Activated naive CD8-positive, alpha-beta T cell (primary cell): Measurements from ENCODE around the gene C2CD4C.
"Not testable (repeated sequence)": the region's sequence is repeated elsewhere in the genome, so short reads cannot be mapped to it uniquely, and the experiment has no call there.

Experiments used
- H3K27ac Mint-ChIP-seq: one replicate; pipeline ENCODE4 v1.8.0; 2021; ENCODE audit warnings: mixed read lengths
- H3K27me3 Mint-ChIP-seq: one replicate; pipeline ENCODE4 v1.8.0; 2021; ENCODE audit warnings: mixed read lengths
- H3K36me3 Mint-ChIP-seq: one replicate; pipeline ENCODE4 v1.8.0; 2021; ENCODE audit warnings: mixed read lengths
- H3K4me1 Mint-ChIP-seq: one replicate; pipeline ENCODE4 v1.8.0; 2021; ENCODE audit warnings: low read depth, mixed read lengths
- H3K4me3 Mint-ChIP-seq: one replicate; pipeline ENCODE4 v1.8.0; 2021; ENCODE audit warnings: mild to moderate bottlenecking, mixed read lengths
- H3K9me3 Mint-ChIP-seq: one replicate; pipeline ENCODE4 v1.8.0; 2021; ENCODE audit warnings: low read depth, mixed read lengths

The C2CD4C gene

GRCh38 chr19:388691-389090 lies 20.3 kb downstream of the C2CD4C start:
- Mint-ChIP-seq H3K4me1 (peaks cover 10% of the 10 kb centered on the region), H3K4me3 (no peak overlapping the region), H3K27ac (no peak overlapping the region), H3K36me3 (no peaks in the 10 kb centered on the region), H3K9me3 (no peaks in the 10 kb centered on the region), H3K27me3 (peaks cover 19% of the 10 kb centered on the region)

- Mint-ChIP-seq H3K27me3 (peaks cover 22% of the 10 kb centered on the region), H3K36me3 (no peaks in the 10 kb centered on the region), H3K4me1 (peaks cover 18% of the 10 kb centered on the region), H3K4me3 (no peak overlapping the region), H3K27ac (no peak overlapping the region), H3K9me3 (no peaks in the 10 kb centered on the region)
Observed at GRCh38 chr19:387777-388176, 21.2 kb downstream of the C2CD4C start.

- H3K27me3 Mint-ChIP-seq: peaks cover 24% of the 10 kb centered on the region
- not testable (repeated sequence) for H3K4me3 Mint-ChIP-seq, H3K9me3 Mint-ChIP-seq, H3K27ac Mint-ChIP-seq, H3K36me3 Mint-ChIP-seq
- H3K4me1 Mint-ChIP-seq: peaks cover 22% of the 10 kb centered on the region
Observed at GRCh38 chr19:386632-387301, 22.2 kb downstream of the C2CD4C start.

- not testable (repeated sequence) for H3K36me3 Mint-ChIP-seq, H3K4me3 Mint-ChIP-seq, H3K27ac Mint-ChIP-seq, H3K9me3 Mint-ChIP-seq
- peaks cover 24% of the 10 kb centered on the region for H3K27me3 Mint-ChIP-seq
- H3K4me1 Mint-ChIP-seq: peaks cover 22% of the 10 kb centered on the region
Observed at GRCh38 chr19:386189-386588, 22.8 kb downstream of the C2CD4C start.

- H3K36me3 Mint-ChIP-seq: no peaks in the 10 kb centered on the region
- H3K4me1 Mint-ChIP-seq: peaks cover 22% of the 10 kb centered on the region
- H3K9me3 Mint-ChIP-seq: no peaks in the 10 kb centered on the region
- H3K4me3 Mint-ChIP-seq: no peak overlapping the region
- no peak overlapping the region for H3K27ac Mint-ChIP-seq
- peaks cover 24% of the 10 kb centered on the region for H3K27me3 Mint-ChIP-seq
Observed at GRCh38 chr19:384799-385169, 24.2 kb downstream of the C2CD4C start.

- Mint-ChIP-seq H3K4me3 (no peak overlapping the region), H3K4me1 (peaks cover 22% of the 10 kb centered on the region), H3K27ac (no peak overlapping the region), H3K9me3 (no peaks in the 10 kb centered on the region), H3K36me3 (no peaks in the 10 kb centered on the region), H3K27me3 (peaks cover 24% of the 10 kb centered on the region)
Observed at GRCh38 chr19:383922-384798, 24.8 kb downstream of the C2CD4C start.

GRCh38 chr19:383040-383439 lies 25.9 kb downstream of the C2CD4C start:
- Mint-ChIP-seq H3K4me1 (peaks cover 22% of the 10 kb centered on the region), H3K36me3 (no peaks in the 10 kb centered on the region), H3K9me3 (no peaks in the 10 kb centered on the region), H3K27ac (peak overlapping the region; percentile 64), H3K27me3 (peaks cover 23% of the 10 kb centered on the region), H3K4me3 (peak overlapping the region; percentile 46)

- peaks cover 25% of the 10 kb centered on the region for H3K4me1 Mint-ChIP-seq
Observed at GRCh38 chr19:382578-382977, 26.4 kb downstream of the C2CD4C start.

GRCh38 chr19:381901-382300 lies 27.0 kb downstream of the C2CD4C start:
- Mint-ChIP-seq H3K27me3 (peaks cover 23% of the 10 kb centered on the region), H3K4me1 (peaks cover 25% of the 10 kb centered on the region)
- not testable (repeated sequence) for H3K9me3 Mint-ChIP-seq, H3K4me3 Mint-ChIP-seq, H3K27ac Mint-ChIP-seq, H3K36me3 Mint-ChIP-seq

More at GRCh38 chr19:382578-382977, 26.4 kb downstream of the C2CD4C start:
- not testable (repeated sequence) for H3K36me3 Mint-ChIP-seq, H3K9me3 Mint-ChIP-seq
- Mint-ChIP-seq H3K27me3 (peaks cover 25% of the 10 kb centered on the region), H3K4me3 (peak overlapping the region; percentile 46), H3K27ac (peak overlapping the region; percentile 64)

GRCh38 chr19:380618-381219 lies 28.2 kb downstream of the C2CD4C start:
- peaks cover 16% of the 10 kb centered on the region for H3K27me3 Mint-ChIP-seq

GRCh38 chr19:379796-380195 lies 29.2 kb downstream of the C2CD4C start:
- no peaks in the 10 kb centered on the region for H3K36me3 Mint-ChIP-seq
- no peak overlapping the region for H3K4me3 Mint-ChIP-seq
- peaks cover 23% of the 10 kb centered on the region for H3K4me1 Mint-ChIP-seq
- peaks cover 12% of the 10 kb centered on the region for H3K27me3 Mint-ChIP-seq
- no peak overlapping the region for H3K27ac Mint-ChIP-seq
- H3K9me3 Mint-ChIP-seq: no peaks in the 10 kb centered on the region

More at GRCh38 chr19:380618-381219, 28.2 kb downstream of the C2CD4C start:
- H3K4me3 Mint-ChIP-seq, H3K9me3 Mint-ChIP-seq, H3K36me3 Mint-ChIP-seq, H3K27ac Mint-ChIP-seq: not testable (repeated sequence)
- peaks cover 23% of the 10 kb centered on the region for H3K4me1 Mint-ChIP-seq

GRCh38 chr19:378706-379105 lies 30.2 kb downstream of the C2CD4C start:
- Mint-ChIP-seq H3K9me3 (no peaks in the 10 kb centered on the region), H3K4me1 (peaks cover 15% of the 10 kb centered on the region), H3K27ac (no peak overlapping the region), H3K4me3 (no peak overlapping the region), H3K36me3 (no peaks in the 10 kb centered on the region), H3K27me3 (peaks cover 8% of the 10 kb centered on the region)

- H3K36me3 Mint-ChIP-seq: no peaks in the 10 kb centered on the region
- H3K4me1 Mint-ChIP-seq: peaks cover 9% of the 10 kb centered on the region
- H3K27ac Mint-ChIP-seq: no peak overlapping the region
- no peak overlapping the region for H3K4me3 Mint-ChIP-seq
- H3K9me3 Mint-ChIP-seq: no peaks in the 10 kb centered on the region
- peaks cover 5% of the 10 kb centered on the region for H3K27me3 Mint-ChIP-seq
Observed at GRCh38 chr19:377801-378581, 31.0 kb downstream of the C2CD4C start.

GRCh38 chr19:376111-376470 lies 32.9 kb downstream of the C2CD4C start:
- H3K27ac Mint-ChIP-seq: no peak overlapping the region
- no peaks in the 10 kb centered on the region for H3K9me3 Mint-ChIP-seq
- no peaks in the 10 kb centered on the region for H3K36me3 Mint-ChIP-seq
- H3K4me3 Mint-ChIP-seq: no peak overlapping the region
- H3K27me3 Mint-ChIP-seq: peaks cover 8% of the 10 kb centered on the region
- peaks cover 3% of the 10 kb centered on the region for H3K4me1 Mint-ChIP-seq
